Loucy (cell line): ENCODE measurements around the gene SFMBT2.

Experiments
- H2AFZ ChIP-seq: fragments of 200-600 bp; sonication (generic); 2 replicates; pipeline ENCODE4 v1.6.0; 2016; ENCODE audit warnings: antibody characterized with exemption, mild to moderate bottlenecking, low read length, moderate library complexity
- H3F3A ChIP-seq: fragments of 200-600 bp; 2 replicates; pipeline ENCODE4 v1.6.0; 2016; ENCODE audit warnings: antibody characterized with exemption, low read depth, mild to moderate bottlenecking
- H3K27me3 ChIP-seq: fragments of 200-600 bp; sonication (generic); 2 replicates; pipeline ENCODE4 v1.6.1; 2014; ENCODE audit warnings: low read length, mild to moderate bottlenecking; ENCODE audit not compliant: insufficient read depth, poor library complexity, severe bottlenecking
- H3K36me3 ChIP-seq: fragments of 200-600 bp; sonication (generic); 2 replicates; pipeline ENCODE4 v1.6.1; 2016; ENCODE audit warnings: low read length; ENCODE audit not compliant: insufficient read depth
- H3K4me1 ChIP-seq: fragments of 200-600 bp; sonication (generic); 2 replicates; pipeline ENCODE4 v1.5.1; 2014; ENCODE audit warnings: low read length, mild to moderate bottlenecking; ENCODE audit not compliant: insufficient read depth, poor library complexity, severe bottlenecking
- H3K4me2 ChIP-seq: fragments of 200-600 bp; sonication (generic); 2 replicates; pipeline ENCODE4 v1.6.0; 2014; ENCODE audit warnings: antibody characterized with exemption, low read length, low read depth, mild to moderate bottlenecking; ENCODE audit not compliant: poor library complexity, severe bottlenecking
- H3K4me3 ChIP-seq: fragments of 200-600 bp; sonication (generic); 2 replicates; pipeline ENCODE4 v1.5.1; 2014; ENCODE audit warnings: low read length, mild to moderate bottlenecking, mixed read lengths; ENCODE audit not compliant: poor library complexity, severe bottlenecking
- H3K79me2 ChIP-seq: fragments of 200-600 bp; sonication (generic); 2 replicates; pipeline ENCODE4 v1.6.1; 2014; ENCODE audit warnings: low read length; ENCODE audit not compliant: insufficient read depth
- H3K9ac ChIP-seq: fragments of 200-600 bp; sonication (generic); 2 replicates; pipeline ENCODE4 v1.6.0; 2014; ENCODE audit warnings: mild to moderate bottlenecking, low read depth, low read length, moderate library complexity; ENCODE audit not compliant: poor library complexity, severe bottlenecking
- H3K9me2 ChIP-seq: fragments of 200-600 bp; sonication (generic); replicated peaks from 2 replicates; pipeline ENCODE4 v1.6.1; 2016; ENCODE audit warnings: low read depth, low read length, mixed read lengths
- H3K9me3 ChIP-seq: fragments of 200-600 bp; sonication (generic); 2 replicates; pipeline ENCODE4 v1.6.1; 2014; ENCODE audit warnings: mild to moderate bottlenecking, antibody characterized with exemption, low read length, low read depth; ENCODE audit not compliant: insufficient read depth
- H4K20me1 ChIP-seq: fragments of 200-600 bp; sonication (generic); 2 replicates; pipeline ENCODE4 v1.6.0; 2014; ENCODE audit warnings: antibody characterized with exemption, low read length, mild to moderate bottlenecking; ENCODE audit not compliant: insufficient read depth, poor library complexity, severe bottlenecking
- CTCF ChIP-seq: fragments of 200-600 bp; sonication (generic); conservative IDR thresholded peaks from 2 replicates; pipeline ENCODE4 v1.5.1; 2014; ENCODE audit warnings: mild to moderate bottlenecking, antibody characterized with exemption, low read length
- EZH2phosphoT487 ChIP-seq: fragments of 200-600 bp; IDR thresholded peaks from 2 replicates; pipeline ENCODE4 v1.6.1; 2018; ENCODE audit warnings: antibody characterized with exemption, mild to moderate bottlenecking, moderate library complexity, borderline replicate concordance

SFMBT2 gene

DNA sequence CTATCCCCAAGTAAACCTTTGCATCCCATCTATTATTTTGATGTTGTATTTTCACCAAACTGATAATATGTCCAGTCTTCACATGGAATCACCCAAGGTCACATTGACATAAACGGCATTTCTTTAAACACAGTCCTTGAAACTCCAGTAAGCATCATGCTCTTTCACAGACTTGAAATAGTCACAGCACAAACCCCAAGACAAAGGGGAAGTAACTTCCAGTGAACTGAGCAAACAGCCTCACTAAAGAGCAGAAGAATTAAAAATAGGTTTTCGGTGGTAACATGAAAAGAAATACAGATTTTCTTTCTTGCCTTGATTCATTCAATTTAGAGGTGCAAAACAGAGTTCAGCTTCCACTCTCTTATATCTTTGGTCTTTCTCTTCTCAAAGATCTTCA, 253.7 kb downstream of the SFMBT2 start:
- no peak for TF ChIP-seq CTCF
- no peak for TF ChIP-seq EZH2phosphoT487
- Histone ChIP-seq H3K79me2 (no peaks in the 10 kb centered on the region), H3F3A (no peaks in the 10 kb centered on the region), H3K4me3 (no peak overlapping the region), H3K36me3 (peaks cover 30% of the 10 kb centered on the region; the same call in 1 of the 2 replicates), H3K9me2 (no peaks in the 10 kb centered on the region), H4K20me1 (no peaks in the 10 kb centered on the region), H3K27me3 (no peaks in the 10 kb centered on the region), H2AFZ (no peak overlapping the region), H3K4me1 (no peaks in the 10 kb centered on the region), H3K4me2 (no peak overlapping the region), H3K9me3 (no peaks in the 10 kb centered on the region), H3K9ac (no peak overlapping the region)

GRCh38 chr10:7153750-7154149, 257.1 kb downstream of the SFMBT2 start:
- no peak overlapping the region for H3K9ac ChIP-seq
- H3F3A ChIP-seq: no peaks in the 10 kb centered on the region
- H3K4me1 ChIP-seq: no peaks in the 10 kb centered on the region
- no peaks in the 10 kb centered on the region for H3K9me2 ChIP-seq
- H3K9me3 ChIP-seq: no peaks in the 10 kb centered on the region
- no peak overlapping the region for H3K4me2 ChIP-seq
- no peaks in the 10 kb centered on the region for H4K20me1 ChIP-seq
- H2AFZ ChIP-seq: no peak overlapping the region
- no peaks in the 10 kb centered on the region for H3K79me2 ChIP-seq
- peaks cover 2% of the 10 kb centered on the region; the same call in 1 of the 2 replicates for H3K36me3 ChIP-seq
- TF ChIP-seq EZH2phosphoT487 (no peak), CTCF (no peak)
- no peaks in the 10 kb centered on the region for H3K27me3 ChIP-seq
- no peak overlapping the region for H3K4me3 ChIP-seq

- H3K4me2 ChIP-seq: no peak overlapping the region
- H3K27me3 ChIP-seq: no peaks in the 10 kb centered on the region
- no peaks in the 10 kb centered on the region for H3F3A ChIP-seq
- TF ChIP-seq EZH2phosphoT487: no peak
- TF ChIP-seq CTCF: no peak
- no peaks in the 10 kb centered on the region for H4K20me1 ChIP-seq
- no peaks in the 10 kb centered on the region for H3K4me1 ChIP-seq
- H2AFZ ChIP-seq: no peak overlapping the region
- H3K4me3 ChIP-seq: no peak overlapping the region
- H3K9ac ChIP-seq: no peak overlapping the region
- no peaks in the 10 kb centered on the region for H3K36me3 ChIP-seq
- H3K9me2 ChIP-seq: no peaks in the 10 kb centered on the region
- no peaks in the 10 kb centered on the region for H3K9me3 ChIP-seq
- H3K79me2 ChIP-seq: no peaks in the 10 kb centered on the region
Observed at GRCh38 chr10:7152982-7153381, 257.9 kb downstream of the SFMBT2 start.
